H9 (cell line): ENCODE data around the gene SLC5A1. TPM values are rescaled to one million over a fixed set of nuclear protein-coding genes. Genes with fewer than 3 reads are reported as not detected.

Experiments used
- DNase-seq: peaks from one replicate; pipeline ENCODE4 v3.0.0-alpha.2; 2017
- H2AFZ ChIP-seq: one replicate; pipeline ENCODE4 v1.6.1; 2013; ENCODE audit warnings: mild to moderate bottlenecking, low read length, control low read depth, moderate library complexity
- H2AK5ac ChIP-seq: 2 replicates; pipeline ENCODE4 v1.6.1; 2013; ENCODE audit warnings: low read length, control low read depth, mixed read lengths; ENCODE audit not compliant: insufficient read length
- H2BK120ac ChIP-seq: one replicate; pipeline ENCODE4 v1.6.1; 2013; ENCODE audit warnings: low read depth, mild to moderate bottlenecking, low read length, control low read depth, inconsistent platforms; ENCODE audit not compliant: poor library complexity, severe bottlenecking
- H2BK12ac ChIP-seq: 2 replicates; pipeline ENCODE4 v1.6.1; 2013; ENCODE audit warnings: low read length, control low read depth, mixed read lengths, low read depth; ENCODE audit not compliant: insufficient read length
- H2BK15ac ChIP-seq: 2 replicates; pipeline ENCODE4 v1.6.1; 2013; ENCODE audit warnings: low read depth, low read length, control low read depth
- H2BK20ac ChIP-seq: one replicate; pipeline ENCODE4 v1.6.1; 2013; ENCODE audit warnings: low read depth, mild to moderate bottlenecking, low read length, control low read depth, inconsistent platforms; ENCODE audit not compliant: poor library complexity, severe bottlenecking
- H2BK5ac ChIP-seq: 2 replicates; pipeline ENCODE4 v1.6.1; 2013; ENCODE audit warnings: low read length, control low read depth, mixed read lengths; ENCODE audit not compliant: insufficient read length
- H3K14ac ChIP-seq: 2 replicates; pipeline ENCODE4 v1.6.1; 2013; ENCODE audit warnings: low read length, control low read depth; ENCODE audit not compliant: insufficient read depth
- H3K18ac ChIP-seq: 2 replicates; pipeline ENCODE4 v1.6.1; 2013; ENCODE audit warnings: low read depth, mild to moderate bottlenecking, mixed read lengths, low read length, control low read depth; ENCODE audit not compliant: insufficient read length
- H3K23ac ChIP-seq: 2 replicates; pipeline ENCODE4 v1.6.1; 2013; ENCODE audit warnings: low read length, control low read depth, mixed read lengths, low read depth; ENCODE audit not compliant: insufficient read length
- H3K23me2 ChIP-seq: 2 replicates; pipeline ENCODE4 v1.6.1; 2013; ENCODE audit warnings: low read depth, mild to moderate bottlenecking, mixed read lengths, low read length, control low read depth; ENCODE audit not compliant: insufficient read length, poor library complexity, severe bottlenecking
- H3K27ac ChIP-seq: 2 replicates; pipeline ENCODE4 v1.5.1; 2013; ENCODE audit warnings: low read length, control low read depth, mixed read lengths, low read depth; ENCODE audit not compliant: insufficient read length
- H3K27me3 ChIP-seq: 2 replicates; pipeline ENCODE4 v1.6.1; 2013; ENCODE audit warnings: low read length, control low read depth, inconsistent platforms; ENCODE audit not compliant: insufficient read depth
- H3K4ac ChIP-seq: 2 replicates; pipeline ENCODE4 v1.6.1; 2013; ENCODE audit warnings: low read depth, mild to moderate bottlenecking, control low read depth, inconsistent platforms, low read length, moderate library complexity
- H3K4me1 ChIP-seq: 2 replicates; pipeline ENCODE4 v1.6.1; 2013; ENCODE audit warnings: low read length, control low read depth, inconsistent platforms; ENCODE audit not compliant: insufficient read depth
- H3K4me2 ChIP-seq: 2 replicates; pipeline ENCODE4 v1.6.1; 2013; ENCODE audit warnings: low read length, control low read depth, mixed read lengths; ENCODE audit not compliant: insufficient read length, insufficient read depth
- H3K56ac ChIP-seq: 2 replicates; pipeline ENCODE4 v1.6.1; 2013; ENCODE audit warnings: low read depth, mild to moderate bottlenecking, mixed read lengths, low read length, control low read depth; ENCODE audit not compliant: insufficient read length
- H3K79me1 ChIP-seq: 2 replicates; pipeline ENCODE4 v1.6.1; 2013; ENCODE audit warnings: low read depth, mild to moderate bottlenecking, moderate library complexity, low read length, control low read depth, inconsistent platforms; ENCODE audit not compliant: insufficient read depth, poor library complexity, severe bottlenecking
- H3K79me2 ChIP-seq: 2 replicates; pipeline ENCODE4 v1.6.1; 2013; ENCODE audit warnings: low read length, control low read depth, inconsistent platforms; ENCODE audit not compliant: insufficient read depth
- H3K9ac ChIP-seq: 2 replicates; pipeline ENCODE4 v1.6.1; 2013; ENCODE audit warnings: low read length, control low read depth, mixed read lengths; ENCODE audit not compliant: insufficient read length; ENCODE audit errors: extremely low read depth
- H3K9me3 ChIP-seq: one replicate; pipeline ENCODE4 v1.6.1; 2013; ENCODE audit warnings: low read depth, low read length, inconsistent platforms; ENCODE audit not compliant: control insufficient read depth
- H3T11ph ChIP-seq: one replicate; pipeline ENCODE4 v1.6.1; 2013; ENCODE audit warnings: mild to moderate bottlenecking, low read length, control low read depth, inconsistent platforms
- H4K20me1 ChIP-seq: one replicate; pipeline ENCODE4 v1.6.1; 2013; ENCODE audit not compliant: control insufficient read depth, insufficient read length, insufficient read depth
- H4K5ac ChIP-seq: 2 replicates; pipeline ENCODE4 v1.6.1; 2013; ENCODE audit warnings: low read depth, mild to moderate bottlenecking, mixed read lengths, low read length, control low read depth; ENCODE audit not compliant: insufficient read length
- H4K8ac ChIP-seq: replicated peaks from 2 replicates; pipeline ENCODE4 v1.6.1; 2013; ENCODE audit warnings: low read length, control low read depth, mixed read lengths, low read depth; ENCODE audit not compliant: insufficient read length
- H4K91ac ChIP-seq: 2 replicates; pipeline ENCODE4 v1.6.1; 2013; ENCODE audit warnings: low read depth, mild to moderate bottlenecking, moderate library complexity, mixed read lengths, low read length, control low read depth; ENCODE audit not compliant: insufficient read length
- H3K27ac Mint-ChIP-seq, 3 experiments: 2 replicates in 2 of 3; 3 replicates in 1 of 3; pipeline ENCODE4 v1.8.0; 2020 to 2021; ENCODE audit warnings: mixed read lengths in 3 of 3, mild to moderate bottlenecking in 1 of 3, moderate library complexity in 1 of 3
- H3K27me3 Mint-ChIP-seq: 2 replicates; pipeline ENCODE4 v1.8.0; 2021; ENCODE audit warnings: low read depth, mild to moderate bottlenecking, moderate library complexity, mixed read lengths
- H3K36me3 Mint-ChIP-seq, 3 experiments: 2 replicates in 2 of 3; 3 replicates in 1 of 3; pipeline ENCODE4 v1.8.0; 2020 to 2021; ENCODE audit warnings: low read depth in 3 of 3, mixed read lengths in 3 of 3; ENCODE audit not compliant: insufficient read depth in 1 of 3
- H3K4me1 Mint-ChIP-seq, 2 experiments: 2 replicates each; pipeline ENCODE4 v1.8.0; 2020; ENCODE audit warnings: mixed read lengths in 2 of 2
- H3K4me3 Mint-ChIP-seq, 2 experiments: 2 replicates in 1 of 2; 3 replicates in 1 of 2; pipeline ENCODE4 v1.8.0; 2020 to 2021; ENCODE audit warnings: mild to moderate bottlenecking in 2 of 2, mixed read lengths in 2 of 2, moderate library complexity in 1 of 2
- H3K9me3 Mint-ChIP-seq, 2 experiments: 2 replicates in 1 of 2; 3 replicates in 1 of 2; pipeline ENCODE4 v1.8.0; 2020; ENCODE audit warnings: mild to moderate bottlenecking in 2 of 2, mixed read lengths in 2 of 2, moderate library complexity in 1 of 2
- WGBS: extraction: QIAGEN DNeasy Blood & Tissue Kit; methylation state at CpG from one replicate; pipeline ENCODE4 v1.1.7; 2013; ENCODE audit warnings: missing lambda C conversion rate, low lambda C conversion rate, mixed read lengths; ENCODE audit not compliant: insufficient read length; ENCODE audit errors: extremely low coverage; 5-methylcytosine and 5-hydroxymethylcytosine counted together
- total RNA-seq: library from RNA; stranded (reverse); gene quantifications from 2 replicates; pipeline ENCODE4 v1.2.1, GENCODE V29; 2021
- TF ChIP-seq, protein P1 (sequence below): fragments of 200-600 bp; sonication (generic); conservative IDR thresholded peaks from 3 replicates; pipeline ENCODE4 v1.8.0; 2021; ENCODE audit warnings: antibody characterized with exemption, mild to moderate bottlenecking

SLC5A1 gene
- total RNA-seq, 1 experiment from 2014 or later, result not detected

- no peak overlapping the region for H3T11ph ChIP-seq
- TF ChIP-seq, protein P1, sequence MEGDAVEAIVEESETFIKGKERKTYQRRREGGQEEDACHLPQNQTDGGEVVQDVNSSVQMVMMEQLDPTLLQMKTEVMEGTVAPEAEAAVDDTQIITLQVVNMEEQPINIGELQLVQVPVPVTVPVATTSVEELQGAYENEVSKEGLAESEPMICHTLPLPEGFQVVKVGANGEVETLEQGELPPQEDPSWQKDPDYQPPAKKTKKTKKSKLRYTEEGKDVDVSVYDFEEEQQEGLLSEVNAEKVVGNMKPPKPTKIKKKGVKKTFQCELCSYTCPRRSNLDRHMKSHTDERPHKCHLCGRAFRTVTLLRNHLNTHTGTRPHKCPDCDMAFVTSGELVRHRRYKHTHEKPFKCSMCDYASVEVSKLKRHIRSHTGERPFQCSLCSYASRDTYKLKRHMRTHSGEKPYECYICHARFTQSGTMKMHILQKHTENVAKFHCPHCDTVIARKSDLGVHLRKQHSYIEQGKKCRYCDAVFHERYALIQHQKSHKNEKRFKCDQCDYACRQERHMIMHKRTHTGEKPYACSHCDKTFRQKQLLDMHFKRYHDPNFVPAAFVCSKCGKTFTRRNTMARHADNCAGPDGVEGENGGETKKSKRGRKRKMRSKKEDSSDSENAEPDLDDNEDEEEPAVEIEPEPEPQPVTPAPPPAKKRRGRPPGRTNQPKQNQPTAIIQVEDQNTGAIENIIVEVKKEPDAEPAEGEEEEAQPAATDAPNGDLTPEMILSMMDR, result no peak
- H2BK120ac ChIP-seq, result no peak overlapping the region
- no peaks in the 10 kb centered on the region for H3K79me1 ChIP-seq
- no peak overlapping the region for H3K4ac ChIP-seq
- H2AFZ ChIP-seq, result no peak overlapping the region
- no peak overlapping the region for H4K91ac ChIP-seq
- H2BK12ac ChIP-seq, result no peak overlapping the region
- H2BK15ac ChIP-seq, result no peak overlapping the region
- Mint-ChIP-seq H3K27ac (no peak overlapping the region), H3K27me3 (peaks cover 81% of the 10 kb centered on the region), H3K4me3 (no peak overlapping the region), H3K4me1 (peaks cover 5 to 9% of the 10 kb centered on the region in 2 experiments; a peak in 3 of 4 replicates), H3K9me3 (no peaks in the 10 kb centered on the region), H3K36me3 (no peaks in the 10 kb centered on the region)
- H4K8ac ChIP-seq, result no peak overlapping the region
- H3K4me2 ChIP-seq, result no peak overlapping the region
- no peak overlapping the region for H3K18ac ChIP-seq
- H3K23me2 ChIP-seq, result no peaks in the 10 kb centered on the region
- no peaks in the 10 kb centered on the region for H3K9me3 ChIP-seq
- H3K23ac ChIP-seq, result no peak overlapping the region
- WGBS, result no CpG with 5 or more reads among the region's 2 CpGs
- no peaks in the 10 kb centered on the region for H3K4me1 ChIP-seq
- no peak overlapping the region for H3K9ac ChIP-seq
- DNase-seq, result no peak
- no peaks in the 10 kb centered on the region for H3K27me3 ChIP-seq
- no peak overlapping the region for H3K14ac ChIP-seq
- no peak overlapping the region for H2BK5ac ChIP-seq
- H2AK5ac ChIP-seq, result no peak overlapping the region
- H3K27ac ChIP-seq, result no peak overlapping the region
- no peaks in the 10 kb centered on the region for H3K79me2 ChIP-seq
- no peaks in the 10 kb centered on the region for H4K20me1 ChIP-seq
- no peak overlapping the region for H4K5ac ChIP-seq
- H3K56ac ChIP-seq, result no peak overlapping the region
- no peak overlapping the region for H2BK20ac ChIP-seq
These were observed 20.6 kb downstream of the SLC5A1 start for GRCh38 chr22:32063701-32064100.
